HG03025 (cell line): Measurements from ENCODE around the gene VANGL2.
"Not testable (repeated sequence)": the region's sequence is repeated elsewhere in the genome, so short reads cannot be mapped to it uniquely, and the experiment has no call there.

Experiments used
- ATAC-seq: cut with Tn5 transposase; IDR thresholded peaks from one replicate; pipeline ENCODE4 v1.9.1; 2021; ENCODE audit warnings: mild to moderate bottlenecking, moderate library complexity; ENCODE audit not compliant: unreplicated experiment, low FRiP score

The VANGL2 gene

GRCh38 chr1:160369087-160369486 is 31.3 kb upstream of the VANGL2 start:
- no peak for ATAC-seq

- no peak for ATAC-seq
Observed at GRCh38 chr1:160370561-160371345, 29.6 kb upstream of the VANGL2 start.

GRCh38 chr1:160371346-160371631 is 29.1 kb upstream of the VANGL2 start:
- no peak for ATAC-seq

- ATAC-seq = no peak
Observed at GRCh38 chr1:160371756-160372155, 28.6 kb upstream of the VANGL2 start.

- no peak for ATAC-seq
Observed at GRCh38 chr1:160373696-160374095, 26.7 kb upstream of the VANGL2 start.

GRCh38 chr1:160374306-160375110 is 25.9 kb upstream of the VANGL2 start:
- ATAC-seq = no peak

- no peak for ATAC-seq
Observed at GRCh38 chr1:160375788-160376524, 24.4 kb upstream of the VANGL2 start.

- ATAC-seq = no peak
Observed at GRCh38 chr1:160376525-160377131, 23.7 kb upstream of the VANGL2 start.

- ATAC-seq = no peak
Observed at GRCh38 chr1:160377585-160378206, 22.7 kb upstream of the VANGL2 start.

GRCh38 chr1:160384812-160385211 is 15.6 kb upstream of the VANGL2 start:
- ATAC-seq = not testable (repeated sequence)

GRCh38 chr1:160388406-160388805 is 12.0 kb upstream of the VANGL2 start:
- ATAC-seq = not testable (repeated sequence)

- no peak for ATAC-seq
Observed at GRCh38 chr1:160394673-160395072, 5.7 kb upstream of the VANGL2 start.

- no peak for ATAC-seq
Observed at GRCh38 chr1:160397651-160398050, 2.7 kb upstream of the VANGL2 start.

- ATAC-seq = no peak
Observed at GRCh38 chr1:160398823-160399222, 1.5 kb upstream of the VANGL2 start.

GRCh38 chr1:160399544-160400222 is 681 bp upstream of the VANGL2 start:
- ATAC-seq = no peak

- ATAC-seq = no peak
Observed at GRCh38 chr1:160400646-160401486, 502 bp downstream of the VANGL2 start.

- ATAC-seq = no peak
Observed at GRCh38 chr1:160401487-160401805, 1.1 kb downstream of the VANGL2 start.

GRCh38 chr1:160402001-160402795 is 1.8 kb downstream of the VANGL2 start:
- ATAC-seq = no peak
